DND-41 (cell line): Measurements from ENCODE around the gene CCL24.

Experiments
- EZH2 ChIP-seq: IDR thresholded peaks from 3 replicates; pipeline ENCODE4 v1.6.1; 2012; ENCODE audit warnings: borderline replicate concordance, low read depth, mild to moderate bottlenecking, moderate library complexity, low read length, inconsistent platforms; ENCODE audit not compliant: severe bottlenecking
- TF ChIP-seq, protein P1 (sequence below): IDR thresholded peaks from 2 replicates; pipeline ENCODE4 v1.5.1; 2012; ENCODE audit warnings: borderline replicate concordance, low read length, moderate library complexity, mild to moderate bottlenecking; ENCODE audit not compliant: poor library complexity, severe bottlenecking; ENCODE audit errors: extremely low read depth

DNA sequence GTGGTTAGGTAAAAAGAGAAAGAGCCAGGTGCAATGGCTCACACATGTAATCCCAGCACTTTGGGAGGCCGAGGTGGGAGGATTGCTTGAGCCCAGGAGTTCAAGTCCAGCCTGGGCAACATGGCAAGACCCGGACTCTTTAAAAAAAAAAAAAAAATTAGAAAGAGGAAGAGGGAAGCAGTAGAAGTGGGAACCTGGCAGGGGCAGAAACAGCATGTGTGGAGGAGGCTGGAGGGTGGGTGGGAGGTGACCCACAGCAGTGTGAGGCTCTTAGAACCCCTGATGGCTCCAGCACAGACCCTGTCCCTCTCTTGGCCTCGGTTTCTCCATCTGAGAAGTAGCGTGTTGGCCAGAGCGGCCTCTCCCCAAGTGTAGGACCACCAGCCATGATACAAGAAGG is 4.9 kb upstream of the CCL24 start:
- TF ChIP-seq, protein P1, sequence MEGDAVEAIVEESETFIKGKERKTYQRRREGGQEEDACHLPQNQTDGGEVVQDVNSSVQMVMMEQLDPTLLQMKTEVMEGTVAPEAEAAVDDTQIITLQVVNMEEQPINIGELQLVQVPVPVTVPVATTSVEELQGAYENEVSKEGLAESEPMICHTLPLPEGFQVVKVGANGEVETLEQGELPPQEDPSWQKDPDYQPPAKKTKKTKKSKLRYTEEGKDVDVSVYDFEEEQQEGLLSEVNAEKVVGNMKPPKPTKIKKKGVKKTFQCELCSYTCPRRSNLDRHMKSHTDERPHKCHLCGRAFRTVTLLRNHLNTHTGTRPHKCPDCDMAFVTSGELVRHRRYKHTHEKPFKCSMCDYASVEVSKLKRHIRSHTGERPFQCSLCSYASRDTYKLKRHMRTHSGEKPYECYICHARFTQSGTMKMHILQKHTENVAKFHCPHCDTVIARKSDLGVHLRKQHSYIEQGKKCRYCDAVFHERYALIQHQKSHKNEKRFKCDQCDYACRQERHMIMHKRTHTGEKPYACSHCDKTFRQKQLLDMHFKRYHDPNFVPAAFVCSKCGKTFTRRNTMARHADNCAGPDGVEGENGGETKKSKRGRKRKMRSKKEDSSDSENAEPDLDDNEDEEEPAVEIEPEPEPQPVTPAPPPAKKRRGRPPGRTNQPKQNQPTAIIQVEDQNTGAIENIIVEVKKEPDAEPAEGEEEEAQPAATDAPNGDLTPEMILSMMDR: no peak
- TF ChIP-seq EZH2: no peak
